Motor neuron (in vitro differentiated cells): ENCODE results near the gene UCP1. TPM values are rescaled to one million over a fixed set of nuclear protein-coding genes. Genes with fewer than 3 reads are reported as not detected.
A peak's percentile ranks its signal among the peaks of the same experiment; 100 is the strongest.
"Not testable (repeated sequence)": the region's sequence is repeated elsewhere in the genome, so short reads cannot be mapped to it uniquely, and the experiment has no call there.

Source experiments
- ATAC-seq, 8 experiments: fragments of 200-7000 bp; cut with Tn5 transposase; replicated peaks in 6 of 8; 2 replicates each; pipeline ENCODE4 v1.8.0; 2021; ENCODE audit warnings: mild to moderate bottlenecking in 8 of 8, moderate library complexity in 8 of 8
- H3K27ac ChIP-seq, 2 donors: fragments of 250-450 bp; sonication (Bioruptor Pico); 2 replicates each; pipeline ENCODE4 v1.9.0; 2021; ENCODE audit warnings: antibody characterized with exemption in 2 of 2, mild to moderate bottlenecking in 2 of 2, moderate library complexity in 1 of 2
- H3K4me1 ChIP-seq, 2 donors: fragments of 250-450 bp; sonication (Bioruptor Pico); replicated peaks in 1 of 2; 2 replicates each; pipeline ENCODE4 v1.6.1; 2021; ENCODE audit warnings: antibody characterized with exemption in 2 of 2, mild to moderate bottlenecking in 2 of 2, moderate library complexity in 1 of 2
- H3K4me3 ChIP-seq, 5 donors: fragments of 250-450 bp; sonication (Bioruptor Pico); 2 replicates each; pipeline ENCODE4 v1.9.0; 2021; ENCODE audit warnings: antibody characterized with exemption in 5 of 5, mild to moderate bottlenecking in 5 of 5, moderate library complexity in 4 of 5
- WGBS, 10 experiments: fragments of 450-650 bp; shearing (Covaris generic); methylation state at CpG; one replicate each; pipeline ENCODE4 v1.0.0; 2022; 5-methylcytosine and 5-hydroxymethylcytosine counted together
- in situ Hi-C, 9 experiments: fragments of 400-800 bp; cut with MboI; loops; one replicate each; pipeline ENCODE4 v1.15.0; 2021; ENCODE audit warnings: low sequenced_read_pairs in 9 of 9, low pct_unique_long_range_greater_than_20kb in 2 of 9; ENCODE audit not compliant: unreplicated experiment in 9 of 9
- total RNA-seq, 8 experiments: library from RNA; unstranded; fragments of 300-600 nt; gene quantifications; 2 replicates each; pipeline versions ENCODE4 v1.2.3 to v1.2.4, GENCODE V29; 2022

UCP1 gene
- total RNA-seq, 8 experiments from 2014 or later = 0.16 to 0.54 (median 0.29) TPM; not detected in 3

DNA sequence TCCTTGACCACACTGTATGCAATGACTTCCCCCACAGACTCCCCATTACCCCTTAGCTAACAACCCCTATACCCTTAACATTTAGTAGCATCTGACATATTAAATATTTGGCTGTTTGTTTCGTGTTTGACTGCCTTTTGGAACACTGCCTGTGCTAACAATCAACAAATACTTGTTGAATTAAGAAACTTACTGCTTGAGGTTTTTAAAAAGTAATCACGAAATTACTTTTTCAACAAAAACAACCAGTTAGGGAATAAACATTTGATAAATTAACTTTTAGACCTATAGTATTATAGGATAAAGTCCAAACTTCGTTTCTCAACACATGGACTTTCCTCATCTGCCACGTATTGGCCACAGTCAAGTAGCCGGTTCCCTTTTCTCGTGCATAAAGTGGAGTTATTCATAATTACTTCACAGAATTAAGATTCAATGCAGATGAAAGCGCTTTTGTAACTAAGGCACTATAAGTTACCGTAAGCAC, 45.3 kb downstream of the UCP1 start:
- peak in 3 of 8 experiments; percentile 1 to 4 (median 2) for ATAC-seq
- in situ Hi-C loops = no loop called here
- 2 to 75% (median 49%) methylated on average over 3 to 8 of the region's 8 CpGs; no CpG with 5 or more reads in 1 of the 10 experiments for WGBS, 10 experiments
- H3K4me3 ChIP-seq = peak overlapping the region; percentile 14 to 66 (median 57)
- peaks cover 2 to 10% of the 10 kb centered on the region in 2 donors for H3K4me1 ChIP-seq
- H3K27ac ChIP-seq = no peak overlapping the region

- no peak overlapping the region for H3K4me3 ChIP-seq
Observed at GRCh38 chr4:140515423-140515822, 53.3 kb downstream of the UCP1 start.

DNA sequence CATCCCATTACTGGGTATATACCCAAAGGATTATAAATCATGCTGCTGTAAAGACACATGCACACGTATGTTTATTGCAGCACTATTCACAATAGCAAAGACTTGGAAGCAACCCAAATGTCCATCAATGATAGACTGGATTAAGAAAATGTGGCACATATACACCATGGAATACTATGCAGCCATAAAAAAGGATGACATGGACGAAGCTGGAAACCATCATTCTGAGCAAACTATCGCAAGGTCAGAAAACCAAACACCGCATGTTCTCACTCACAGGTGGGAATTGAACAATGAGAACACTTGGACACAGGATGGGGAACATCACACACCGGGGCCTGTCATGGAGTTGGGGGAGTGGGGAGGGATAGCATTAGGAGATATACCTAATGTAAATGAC, 55.0 kb downstream of the UCP1 start:
- ATAC-seq, H3K27ac ChIP-seq, in situ Hi-C loops, H3K4me3 ChIP-seq, H3K4me1 ChIP-seq: not testable (repeated sequence)
- WGBS, 10 experiments = 83 to 100% (median 100%) methylated on average over 1 of the region's 5 CpGs; no CpG with 5 or more reads in 7 of the 10 experiments

More at GRCh38 chr4:140515423-140515822, 53.3 kb downstream of the UCP1 start:
- in situ Hi-C loops = no loop called here
- no peak for ATAC-seq
- 0 to 33% (median 0%) methylated on average over 1 of the region's 1 CpG; no CpG with 5 or more reads in 5 of the 10 experiments for WGBS, 10 experiments
- no peaks in the 10 kb centered on the region for H3K4me1 ChIP-seq
- H3K27ac ChIP-seq = no peak overlapping the region

Other genes starting within 250 kb of the UCP1 start
- gene SCOC, start 195.3 kb downstream of the UCP1 start, total RNA-seq = 100 to 1,000 TPM in 2 of 8 experiments, 10 to 100 TPM in 6; 43.0 to 147 (median 84.3) TPM
- 10 to 100 TPM in 5 of 8 experiments, 1 to 10 TPM in 1, under 1 TPM in 1, not detected in 1; 0.58 to 26.0 (median 21.4) TPM for gene CLGN, start 141.3 kb downstream of the UCP1 start, total RNA-seq
- under 1 TPM in 5 of 8 experiments, not detected in 3; 0.05 to 0.24 (median 0.15) TPM for gene MGAT4D, start 70.7 kb downstream of the UCP1 start, total RNA-seq
- gene ELMOD2, start 44.8 kb downstream of the UCP1 start, total RNA-seq = 10 to 100 TPM; 16.2 to 37.7 (median 23.2) TPM
- gene TBC1D9, start 187.4 kb upstream of the UCP1 start, total RNA-seq = 10 to 100 TPM in 7 of 8 experiments, 1 to 10 TPM in 1; 2.8 to 63.0 (median 29.2) TPM